ENCODE data around the gene APH1B.

Gene APH1B

DNA sequence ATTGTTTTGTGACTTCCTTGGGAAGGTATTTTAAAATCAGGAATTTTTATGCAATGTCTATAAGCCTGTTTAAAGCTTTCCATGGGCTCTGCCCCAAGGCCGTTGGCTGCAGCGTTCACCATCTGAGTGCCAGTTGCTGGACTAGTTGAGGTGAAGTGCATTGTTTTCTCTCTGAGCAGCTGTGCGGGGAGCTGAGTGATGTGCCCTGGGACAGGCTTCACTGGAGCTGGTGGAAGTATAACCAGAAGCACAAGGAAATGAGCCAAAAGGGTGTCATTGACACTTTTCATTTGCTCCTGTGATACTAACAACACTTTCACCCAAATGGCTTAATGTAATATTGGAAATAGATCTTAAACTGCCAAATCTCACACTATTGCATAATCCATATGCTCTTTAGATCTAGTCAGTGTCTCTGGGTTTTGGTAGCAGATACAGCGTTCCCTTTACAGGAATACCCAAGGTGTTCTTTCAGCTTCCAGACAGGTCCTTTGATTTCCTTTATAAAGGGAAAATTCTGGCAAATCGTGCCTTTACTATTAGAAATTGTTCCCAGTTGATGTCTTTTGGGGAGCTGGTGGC is 29.2 kb downstream of the APH1B start:
- TF ChIP-seq, protein P1, sequence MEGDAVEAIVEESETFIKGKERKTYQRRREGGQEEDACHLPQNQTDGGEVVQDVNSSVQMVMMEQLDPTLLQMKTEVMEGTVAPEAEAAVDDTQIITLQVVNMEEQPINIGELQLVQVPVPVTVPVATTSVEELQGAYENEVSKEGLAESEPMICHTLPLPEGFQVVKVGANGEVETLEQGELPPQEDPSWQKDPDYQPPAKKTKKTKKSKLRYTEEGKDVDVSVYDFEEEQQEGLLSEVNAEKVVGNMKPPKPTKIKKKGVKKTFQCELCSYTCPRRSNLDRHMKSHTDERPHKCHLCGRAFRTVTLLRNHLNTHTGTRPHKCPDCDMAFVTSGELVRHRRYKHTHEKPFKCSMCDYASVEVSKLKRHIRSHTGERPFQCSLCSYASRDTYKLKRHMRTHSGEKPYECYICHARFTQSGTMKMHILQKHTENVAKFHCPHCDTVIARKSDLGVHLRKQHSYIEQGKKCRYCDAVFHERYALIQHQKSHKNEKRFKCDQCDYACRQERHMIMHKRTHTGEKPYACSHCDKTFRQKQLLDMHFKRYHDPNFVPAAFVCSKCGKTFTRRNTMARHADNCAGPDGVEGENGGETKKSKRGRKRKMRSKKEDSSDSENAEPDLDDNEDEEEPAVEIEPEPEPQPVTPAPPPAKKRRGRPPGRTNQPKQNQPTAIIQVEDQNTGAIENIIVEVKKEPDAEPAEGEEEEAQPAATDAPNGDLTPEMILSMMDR (IDR thresholded peaks at IDR 0.05; ENCODE audit: insufficient read depth, missing control alignments): no peak
- FAIRE-seq: no peak
- DNase-seq (ENCODE audit: insufficient read length, low spot score): no peak

DNA sequence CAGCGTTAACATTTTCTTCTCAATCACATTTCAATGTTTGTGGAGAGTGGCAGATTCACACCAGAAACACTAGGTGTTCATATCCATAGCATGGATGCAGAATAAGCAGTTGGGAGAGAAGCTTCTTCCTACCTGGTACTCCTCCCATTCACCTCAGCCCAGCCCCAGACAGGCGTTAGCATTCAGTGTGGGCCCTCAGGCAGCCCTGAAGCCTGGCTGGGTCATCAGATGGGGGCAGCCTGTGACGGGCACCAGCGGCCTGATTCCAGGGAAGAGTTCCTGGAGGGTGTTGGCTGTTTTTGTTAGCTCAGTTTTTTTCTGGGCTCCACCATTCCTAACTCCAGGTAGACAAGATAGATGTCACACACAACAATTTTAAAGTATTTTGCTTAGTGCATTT is 31.1 kb downstream of the APH1B start:
- DNase-seq (ENCODE audit: insufficient read length, low spot score): no peak
- TF ChIP-seq, protein P1 (IDR thresholded peaks at IDR 0.05; ENCODE audit: insufficient read depth, missing control alignments): no peak
- FAIRE-seq: no peak

DNA sequence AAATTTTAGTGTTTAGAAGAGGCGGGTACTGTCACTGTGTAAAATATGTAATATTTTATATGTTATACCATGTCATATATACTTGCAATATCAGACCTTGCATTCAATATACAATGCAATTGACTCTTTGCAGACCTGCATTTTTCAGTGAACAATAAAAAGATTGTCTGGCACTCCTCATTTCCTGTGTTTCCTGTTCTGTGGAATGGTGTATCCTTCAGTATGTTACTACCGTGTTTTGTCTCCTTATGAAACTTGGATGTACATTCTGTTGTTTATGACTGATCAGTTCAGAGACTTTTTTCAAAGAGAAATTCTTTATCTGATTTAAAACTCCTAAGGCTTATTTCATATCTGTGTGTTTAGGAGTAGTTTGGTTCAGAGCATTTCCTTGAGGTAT is 31.5 kb downstream of the APH1B start:
- TF ChIP-seq, protein P1 (IDR thresholded peaks at IDR 0.05; ENCODE audit: insufficient read depth, missing control alignments): no peak
- DNase-seq (ENCODE audit: insufficient read length, low spot score): no peak
- no peak for FAIRE-seq

DNA sequence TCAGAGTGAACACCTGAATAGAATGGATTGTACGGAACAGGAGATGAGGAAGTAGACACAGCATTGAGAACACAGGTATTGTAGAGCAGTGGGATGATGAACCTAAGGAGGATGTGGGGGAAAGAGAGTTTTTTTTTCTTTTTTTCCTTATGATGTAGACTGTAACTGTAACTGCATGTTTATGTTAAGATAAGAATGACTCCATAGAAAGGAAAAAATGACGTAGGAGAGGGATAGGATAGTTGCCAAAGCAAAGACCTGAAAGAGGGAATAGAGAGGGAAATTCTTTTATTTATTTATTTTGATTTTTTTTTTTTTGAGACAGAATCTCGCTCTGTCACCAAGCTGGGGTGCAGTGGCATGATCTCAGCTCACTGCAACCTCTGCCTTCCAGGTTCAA is 33.2 kb downstream of the APH1B start:
- no peak for DNase-seq (ENCODE audit: insufficient read length, low spot score)
- TF ChIP-seq, protein P1 (IDR thresholded peaks at IDR 0.05; ENCODE audit: insufficient read depth, missing control alignments): no peak
- FAIRE-seq: no peak

DNA sequence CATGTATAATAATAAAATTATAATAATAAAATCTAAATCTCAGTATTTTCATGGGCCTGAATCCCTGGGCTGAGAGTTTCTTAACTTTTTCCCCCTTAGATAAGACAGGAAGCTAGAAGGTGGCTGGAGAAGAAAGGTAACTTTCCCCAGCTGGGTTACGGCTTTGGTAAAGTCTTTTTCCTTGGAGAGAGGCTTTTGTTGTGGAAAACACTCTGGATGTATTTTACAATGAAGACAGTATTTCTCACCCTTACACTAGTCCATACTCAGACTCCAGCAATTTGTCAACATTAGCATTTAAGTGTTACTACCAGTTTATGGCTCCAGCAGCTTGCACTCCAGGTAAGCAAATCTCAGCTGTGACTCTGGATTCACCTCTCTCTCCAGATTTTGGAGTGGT is 34.9 kb downstream of the APH1B start:
- TF ChIP-seq, protein P1 (IDR thresholded peaks at IDR 0.05; ENCODE audit: insufficient read depth, missing control alignments): no peak
- DNase-seq (ENCODE audit: insufficient read length, low spot score) (no peak), FAIRE-seq (no peak)

DNA sequence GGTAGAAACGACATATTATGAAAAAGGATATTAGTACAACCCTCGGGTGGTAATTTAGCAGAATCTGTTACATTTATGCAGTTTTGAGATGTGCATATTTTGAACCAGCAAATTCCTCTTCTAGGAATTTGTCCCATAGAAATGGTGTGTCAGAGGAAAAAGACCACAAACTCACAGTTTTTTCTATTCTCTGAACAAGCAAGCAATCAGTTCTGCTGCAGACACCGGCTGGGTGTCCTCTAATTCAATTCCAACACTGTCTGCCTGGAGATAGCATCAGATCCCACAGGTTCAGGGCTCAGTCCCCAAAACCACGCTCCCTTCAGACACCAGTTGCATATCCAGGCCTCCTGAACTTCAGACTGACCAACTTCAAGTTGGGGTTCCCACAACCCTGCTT is 36.4 kb downstream of the APH1B start:
- FAIRE-seq: no peak
- TF ChIP-seq, protein P1 (IDR thresholded peaks at IDR 0.05; ENCODE audit: insufficient read depth, missing control alignments): no peak
- DNase-seq (ENCODE audit: insufficient read length, low spot score): no peak

DNA sequence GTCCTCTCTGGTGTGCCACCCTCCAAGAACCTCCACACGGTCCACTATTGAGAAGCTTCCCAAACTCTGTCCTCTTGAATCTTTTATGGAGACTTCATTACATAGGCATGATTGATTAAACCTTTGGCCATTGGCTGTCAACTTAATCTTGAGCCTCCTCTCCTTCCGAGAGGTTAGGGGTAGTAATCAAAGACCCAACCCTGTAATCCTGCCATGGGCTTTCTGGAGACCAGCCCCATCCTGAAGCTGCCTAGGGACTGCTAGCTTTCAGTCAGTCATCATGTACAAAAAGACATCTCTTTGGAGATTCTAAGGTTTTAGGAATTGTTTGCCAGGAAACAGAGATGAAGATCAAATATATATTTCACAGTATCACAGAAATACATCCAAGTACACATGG is 37.0 kb downstream of the APH1B start:
- DNase-seq (ENCODE audit: insufficient read length, low spot score): no peak
- FAIRE-seq: no peak
- TF ChIP-seq, protein P1 (IDR thresholded peaks at IDR 0.05; ENCODE audit: insufficient read depth, missing control alignments): no peak

Data from D721Med (cell line).